RWPE2 (cell line): Measurements from ENCODE around the gene TM7SF3.

Experiments
- ATAC-seq: fragments of 200-7000 bp; cut with Tn5 transposase; 3 replicates; pipeline ENCODE4 v1.9.1; 2021; ENCODE audit warnings: low read depth
- DNase-seq: peaks from one replicate; pipeline ENCODE4 v3.0.0-alpha.2; 2020; ENCODE audit warnings: low spot score
- H3K27ac ChIP-seq: fragments of 450-650 bp; 2 replicates; pipeline ENCODE4 v1.5.1; 2017; ENCODE audit warnings: mild to moderate bottlenecking; ENCODE audit not compliant: poor library complexity, severe bottlenecking
- H3K27me3 ChIP-seq: fragments of 250-450 bp; sonication (Bioruptor Pico); 2 replicates; pipeline ENCODE4 v1.5.1; 2021; ENCODE audit warnings: mild to moderate bottlenecking, moderate library complexity; ENCODE audit not compliant: insufficient read depth, poor library complexity, severe bottlenecking
- H3K36me3 ChIP-seq: fragments of 250-450 bp; sonication (Bioruptor Pico); 2 replicates; pipeline ENCODE4 v1.5.1; 2020; ENCODE audit warnings: low read depth, mild to moderate bottlenecking, moderate library complexity
- H3K4me1 ChIP-seq: fragments of 250-450 bp; sonication (Bioruptor Pico); 2 replicates; pipeline ENCODE4 v1.5.1; 2021; ENCODE audit warnings: mild to moderate bottlenecking, moderate library complexity; ENCODE audit not compliant: insufficient read depth, poor library complexity, severe bottlenecking
- H3K4me3 ChIP-seq: fragments of 250-450 bp; sonication (Bioruptor Pico); 2 replicates; pipeline ENCODE4 v1.5.1; 2021; ENCODE audit warnings: mild to moderate bottlenecking, moderate library complexity; ENCODE audit not compliant: severe bottlenecking
- H3K9me3 ChIP-seq: fragments of 250-450 bp; sonication (Bioruptor Pico); 2 replicates; pipeline ENCODE4 v1.5.1; 2021; ENCODE audit warnings: mild to moderate bottlenecking, moderate library complexity; ENCODE audit not compliant: severe bottlenecking
- CTCF ChIP-seq: fragments of 450-650 bp; IDR thresholded peaks from one replicate; pipeline ENCODE4 v1.5.1; 2017; ENCODE audit warnings: mild to moderate bottlenecking, moderate library complexity; ENCODE audit not compliant: poor library complexity, severe bottlenecking

Gene TM7SF3

GRCh38 chr12:27009881-27010301 is 4.3 kb downstream of the TM7SF3 start:
- no peaks in the 10 kb centered on the region for H3K9me3 ChIP-seq
- peaks cover 5% of the 10 kb centered on the region for H3K4me1 ChIP-seq
- H3K27ac ChIP-seq = no peak overlapping the region
- no peak for ATAC-seq
- no peak for TF ChIP-seq CTCF
- DNase-seq = no peak
- H3K4me3 ChIP-seq = no peak overlapping the region
- H3K36me3 ChIP-seq = no peaks in the 10 kb centered on the region; the same call in 1 of the 2 replicates
- H3K27me3 ChIP-seq = no peaks in the 10 kb centered on the region

- ATAC-seq = no peak
- Histone ChIP-seq H3K27ac (no peak overlapping the region), H3K27me3 (no peaks in the 10 kb centered on the region), H3K4me3 (no peak overlapping the region), H3K36me3 (no peaks in the 10 kb centered on the region; the same call in 1 of the 2 replicates), H3K9me3 (no peaks in the 10 kb centered on the region), H3K4me1 (peaks cover 4% of the 10 kb centered on the region)
- DNase-seq = no peak
- no peak for TF ChIP-seq CTCF
Measured at GRCh38 chr12:27008081-27008480, 6.1 kb downstream of the TM7SF3 start.

- TF ChIP-seq CTCF = no peak
Measured at GRCh38 chr12:27006797-27007467, 7.3 kb downstream of the TM7SF3 start.

GRCh38 chr12:27005495-27005894 is 8.7 kb downstream of the TM7SF3 start:
- Histone ChIP-seq H3K9me3 (no peaks in the 10 kb centered on the region), H3K4me1 (peaks cover 4% of the 10 kb centered on the region), H3K36me3 (peaks cover 4% of the 10 kb centered on the region; the same call in 1 of the 2 replicates), H3K4me3 (no peak overlapping the region), H3K27me3 (no peaks in the 10 kb centered on the region), H3K27ac (no peak overlapping the region)
- ATAC-seq = no peak
- TF ChIP-seq CTCF = no peak
- no peak for DNase-seq

More at GRCh38 chr12:27006797-27007467, 7.3 kb downstream of the TM7SF3 start:
- no peak overlapping the region for H3K27ac ChIP-seq
- DNase-seq = no peak
- H3K9me3 ChIP-seq = no peaks in the 10 kb centered on the region
- ATAC-seq = no peak
- no peak overlapping the region for H3K4me3 ChIP-seq
- H3K27me3 ChIP-seq = no peaks in the 10 kb centered on the region
- no peaks in the 10 kb centered on the region; the same call in 1 of the 2 replicates for H3K36me3 ChIP-seq
- peaks cover 4% of the 10 kb centered on the region for H3K4me1 ChIP-seq
